ENCODE data around the gene RNF224.

The RNF224 gene

GRCh38 chr9:137270929-137271695 lies 43.8 kb downstream of the RNF224 start:
- Histone ChIP-seq H3K27ac (ENCODE audit: low read length) (no peak overlapping the region), H3K4me1 (ENCODE audit: control insufficient read depth, insufficient read depth, low read length) (no peaks in the 10 kb centered on the region; the same call in 1 of the 2 replicates), H3K27me3 (ENCODE audit: control insufficient read depth, insufficient read depth, low read length) (no peaks in the 10 kb centered on the region), H3K9me3 (ENCODE audit: control insufficient read depth, insufficient read depth, low read length) (no peaks in the 10 kb centered on the region), H3K4me3 (ENCODE audit: low read length) (no peak overlapping the region), H3K36me3 (ENCODE audit: control insufficient read depth, insufficient read depth, low read length) (peaks cover 30% of the 10 kb centered on the region)
- DNase-seq (ENCODE audit: low read depth, low spot score), result no peak
- no CpG with 5 or more reads among the region's 32 CpGs for WGBS (ENCODE audit: insufficient coverage, insufficient read length)

GRCh38 chr9:137271696-137272076 lies 44.4 kb downstream of the RNF224 start:
- H3K27ac ChIP-seq (ENCODE audit: low read length), result no peak overlapping the region
- no peaks in the 10 kb centered on the region; the same call in 1 of the 2 replicates for H3K4me1 ChIP-seq (ENCODE audit: control insufficient read depth, insufficient read depth, low read length)
- peaks cover 28% of the 10 kb centered on the region for H3K36me3 ChIP-seq (ENCODE audit: control insufficient read depth, insufficient read depth, low read length)
- no CpG with 5 or more reads among the region's 3 CpGs for WGBS (ENCODE audit: insufficient coverage, insufficient read length)
- no peaks in the 10 kb centered on the region for H3K9me3 ChIP-seq (ENCODE audit: control insufficient read depth, insufficient read depth, low read length)
- no peak overlapping the region for H3K4me3 ChIP-seq (ENCODE audit: low read length)
- no peaks in the 10 kb centered on the region for H3K27me3 ChIP-seq (ENCODE audit: control insufficient read depth, insufficient read depth, low read length)
- DNase-seq (ENCODE audit: low read depth, low spot score), result no peak

- Histone ChIP-seq H3K36me3 (ENCODE audit: control insufficient read depth, insufficient read depth, low read length) (peaks cover 21% of the 10 kb centered on the region), H3K27me3 (ENCODE audit: control insufficient read depth, insufficient read depth, low read length) (no peaks in the 10 kb centered on the region), H3K4me3 (ENCODE audit: low read length) (no peak overlapping the region), H3K27ac (ENCODE audit: low read length) (no peak overlapping the region), H3K4me1 (ENCODE audit: control insufficient read depth, insufficient read depth, low read length) (no peaks in the 10 kb centered on the region; the same call in 1 of the 2 replicates), H3K9me3 (ENCODE audit: control insufficient read depth, insufficient read depth, low read length) (no peaks in the 10 kb centered on the region)
- no peak for DNase-seq (ENCODE audit: low read depth, low spot score)
- WGBS (ENCODE audit: insufficient coverage, insufficient read length), result no CpG with 5 or more reads among the region's 39 CpGs
Measured at GRCh38 chr9:137272241-137273094, 45.2 kb downstream of the RNF224 start.

GRCh38 chr9:137273095-137273490 lies 45.8 kb downstream of the RNF224 start:
- no peaks in the 10 kb centered on the region for H3K9me3 ChIP-seq (ENCODE audit: control insufficient read depth, insufficient read depth, low read length)
- no peak for DNase-seq (ENCODE audit: low read depth, low spot score)
- no peaks in the 10 kb centered on the region for H3K27me3 ChIP-seq (ENCODE audit: control insufficient read depth, insufficient read depth, low read length)
- no peak overlapping the region for H3K4me3 ChIP-seq (ENCODE audit: low read length)
- no peaks in the 10 kb centered on the region; the same call in 1 of the 2 replicates for H3K4me1 ChIP-seq (ENCODE audit: control insufficient read depth, insufficient read depth, low read length)
- whole genome bisulfite sequencing (ENCODE audit: insufficient coverage, insufficient read length), result no CpG with 5 or more reads among the region's 13 CpGs
- H3K36me3 ChIP-seq (ENCODE audit: control insufficient read depth, insufficient read depth, low read length), result peaks cover 21% of the 10 kb centered on the region
- no peak overlapping the region for H3K27ac ChIP-seq (ENCODE audit: low read length)

GRCh38 chr9:137273611-137274320 lies 46.5 kb downstream of the RNF224 start:
- DNase-seq (ENCODE audit: low read depth, low spot score), result no peak
- Histone ChIP-seq H3K36me3 (ENCODE audit: control insufficient read depth, insufficient read depth, low read length) (peaks cover 22% of the 10 kb centered on the region), H3K27ac (ENCODE audit: low read length) (no peak overlapping the region), H3K4me1 (ENCODE audit: control insufficient read depth, insufficient read depth, low read length) (no peaks in the 10 kb centered on the region; the same call in 1 of the 2 replicates), H3K27me3 (ENCODE audit: control insufficient read depth, insufficient read depth, low read length) (no peaks in the 10 kb centered on the region), H3K4me3 (ENCODE audit: low read length) (no peak overlapping the region), H3K9me3 (ENCODE audit: control insufficient read depth, insufficient read depth, low read length) (no peaks in the 10 kb centered on the region)
- WGBS (ENCODE audit: insufficient coverage, insufficient read length), result no CpG with 5 or more reads among the region's 15 CpGs

- no peaks in the 10 kb centered on the region for H3K9me3 ChIP-seq (ENCODE audit: control insufficient read depth, insufficient read depth, low read length)
- no peak overlapping the region for H3K27ac ChIP-seq (ENCODE audit: low read length)
- DNase-seq (ENCODE audit: low read depth, low spot score), result no peak
- no peak overlapping the region for H3K4me3 ChIP-seq (ENCODE audit: low read length)
- H3K27me3 ChIP-seq (ENCODE audit: control insufficient read depth, insufficient read depth, low read length), result no peaks in the 10 kb centered on the region
- WGBS (ENCODE audit: insufficient coverage, insufficient read length), result no CpG with 5 or more reads among the region's 10 CpGs
- peaks cover 24% of the 10 kb centered on the region; the same call in 1 of the 2 replicates for H3K36me3 ChIP-seq (ENCODE audit: control insufficient read depth, insufficient read depth, low read length)
- H3K4me1 ChIP-seq (ENCODE audit: control insufficient read depth, insufficient read depth, low read length), result no peaks in the 10 kb centered on the region; the same call in 1 of the 2 replicates
Measured at GRCh38 chr9:137275203-137275587, 47.9 kb downstream of the RNF224 start.

- Histone ChIP-seq H3K9me3 (ENCODE audit: control insufficient read depth, insufficient read depth, low read length) (no peaks in the 10 kb centered on the region), H3K4me1 (ENCODE audit: control insufficient read depth, insufficient read depth, low read length) (peaks cover 3% of the 10 kb centered on the region; the same call in 1 of the 2 replicates), H3K4me3 (ENCODE audit: low read length) (no peak overlapping the region), H3K36me3 (ENCODE audit: control insufficient read depth, insufficient read depth, low read length) (peaks cover 21% of the 10 kb centered on the region; the same call in 1 of the 2 replicates), H3K27me3 (ENCODE audit: control insufficient read depth, insufficient read depth, low read length) (no peaks in the 10 kb centered on the region), H3K27ac (ENCODE audit: low read length) (no peak overlapping the region)
- no CpG with 5 or more reads among the region's 24 CpGs for WGBS (ENCODE audit: insufficient coverage, insufficient read length)
- no peak for DNase-seq (ENCODE audit: low read depth, low spot score)
Measured at GRCh38 chr9:137275588-137276472, 48.5 kb downstream of the RNF224 start.

GRCh38 chr9:137276473-137277328 lies 49.4 kb downstream of the RNF224 start:
- H3K9me3 ChIP-seq (ENCODE audit: control insufficient read depth, insufficient read depth, low read length), result no peaks in the 10 kb centered on the region
- no peak for DNase-seq (ENCODE audit: low read depth, low spot score)
- H3K27me3 ChIP-seq (ENCODE audit: control insufficient read depth, insufficient read depth, low read length), result no peaks in the 10 kb centered on the region
- no peak overlapping the region for H3K4me3 ChIP-seq (ENCODE audit: low read length)
- no peak overlapping the region for H3K27ac ChIP-seq (ENCODE audit: low read length)
- peaks cover 3% of the 10 kb centered on the region; the same call in 1 of the 2 replicates for H3K4me1 ChIP-seq (ENCODE audit: control insufficient read depth, insufficient read depth, low read length)
- no CpG with 5 or more reads among the region's 30 CpGs for WGBS (ENCODE audit: insufficient coverage, insufficient read length)
- H3K36me3 ChIP-seq (ENCODE audit: control insufficient read depth, insufficient read depth, low read length), result peaks cover 19% of the 10 kb centered on the region; the same call in 1 of the 2 replicates

All from iPS DF 6.9 (cell line).